Sigmoid colon (tissue), 7 donors: ENCODE results near the gene DNM2. TPM values are rescaled to one million over a fixed set of nuclear protein-coding genes. Genes with fewer than 3 reads are reported as not detected.
"Not testable (repeated sequence)": the region's sequence is repeated elsewhere in the genome, so short reads cannot be mapped to it uniquely, and the experiment has no call there.

Source experiments
- DNase-seq: peaks from one replicate; pipeline ENCODE4 v3.0.0-alpha.2; 2019
- H3K27ac ChIP-seq, 4 donors: fragments of 200-600 bp; sonication (generic); one replicate each; pipeline ENCODE4 v1.5.1; 2016 to 2019; ENCODE audit warnings: mild to moderate bottlenecking in 1 of 4
- H3K27me3 ChIP-seq, 3 donors: fragments of 200-600 bp; sonication (generic); one replicate each; pipeline ENCODE4 v1.5.1; 2019; ENCODE audit warnings: mild to moderate bottlenecking in 1 of 3
- H3K36me3 ChIP-seq, 4 donors: fragments of 200-600 bp; sonication (generic); one replicate each; pipeline ENCODE4 v1.5.1; 2016 to 2019
- H3K4me1 ChIP-seq, 4 donors: fragments of 200-600 bp; sonication (generic); one replicate each; pipeline ENCODE4 v1.5.1; 2017 to 2019
- H3K4me3 ChIP-seq, 4 donors: fragments of 200-600 bp; sonication (generic); one replicate each; pipeline ENCODE4 v1.5.1; 2017 to 2019; ENCODE audit warnings: mild to moderate bottlenecking in 2 of 4, moderate library complexity in 1 of 4
- H3K9me3 ChIP-seq, 4 donors: fragments of 200-600 bp in 3 of 4; sonication (generic) in 3 of 4; one replicate each; pipeline versions ENCODE4 v1.5.1 to v1.6.1; 2013 to 2019
- CTCF ChIP-seq, 4 experiments: fragments of 450-650 bp in 3 of 4; fragments of 200-600 bp in 1 of 4; IDR thresholded peaks; one replicate each; pipeline ENCODE4 v1.5.1; 2016 to 2019; ENCODE audit warnings: antibody characterized with exemption in 4 of 4, mild to moderate bottlenecking in 3 of 4, moderate library complexity in 2 of 4
- EP300 ChIP-seq, 4 donors: sonication (generic); formaldehyde crosslinking; IDR thresholded peaks; one replicate each; pipeline ENCODE4 v1.6.1; 2017; ENCODE audit warnings: antibody characterized with exemption in 4 of 4
- POLR2A ChIP-seq, 2 donors: fragments of 450-650 bp; IDR thresholded peaks; one replicate each; pipeline ENCODE4 v1.6.1; 2016; ENCODE audit warnings: antibody characterized with exemption in 2 of 2, mild to moderate bottlenecking in 2 of 2, moderate library complexity in 2 of 2
- POLR2AphosphoS5 ChIP-seq, 4 donors: sonication (generic); formaldehyde crosslinking; IDR thresholded peaks; one replicate each; pipeline ENCODE4 v1.6.1; 2017; ENCODE audit warnings: antibody characterized with exemption in 4 of 4
- WGBS, 2 donors: extraction: QIAGEN DNeasy Blood & Tissue Kit; methylation state at CpG; one replicate each; pipeline ENCODE4 v1.1.7; 2013; 5-methylcytosine and 5-hydroxymethylcytosine counted together
- intact Hi-C: fragments of 100-400 bp; cut with DNase I; formaldehyde crosslinking; loops from one replicate; pipeline ENCODE4 v1.15.1; 2023
- polyA plus RNA-seq, 3 donors: library from polyadenylated mRNA; stranded (reverse); fragments of 200-250 nt; gene quantifications; one replicate each; pipeline ENCODE4 v1.2.3, GENCODE V29; 2013
- total RNA-seq, 4 donors: library from RNA; depleted of rRNA; stranded (reverse); fragments of >200 nt; gene quantifications; one replicate each; pipeline ENCODE4 v1.1.0, GENCODE V29; 2016
- donor health status: healthy with polysubstance abuse.
- donor health status: Bipolar disorder and iron deficiency.
- donor health status: healthy.

Gene DNM2
- total and polyA plus RNA-seq, 7 donors = 53.2 to 326 (median 96.7) TPM

- no peak overlapping the region for H3K4me3 ChIP-seq
These were observed 22.9 kb downstream of the DNM2 start for GRCh38 chr19:10740798-10741197.

DNA sequence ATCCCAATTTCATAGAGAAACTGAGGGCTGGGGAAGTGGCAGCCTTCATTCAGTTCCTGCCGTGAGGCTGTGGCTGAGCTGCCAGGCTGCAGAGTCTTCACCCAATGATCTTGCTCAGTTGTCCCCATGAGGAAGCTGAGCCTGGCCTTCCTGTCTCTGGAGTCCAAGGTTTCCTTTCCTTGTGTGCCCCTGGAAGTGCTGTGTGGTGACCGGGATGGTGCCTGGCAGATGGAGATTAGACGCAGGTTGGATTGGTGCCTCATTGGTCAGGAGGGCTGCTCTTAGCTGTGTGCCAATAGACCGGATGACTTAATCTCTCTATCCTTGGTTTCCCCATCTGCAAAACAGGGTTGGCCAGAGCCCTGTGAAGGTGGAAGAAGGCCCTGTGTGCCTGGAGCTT is 24.6 kb downstream of the DNM2 start:
- WGBS, 2 donors = 22 to 68% methylated on average over 4 of the region's 4 CpGs
- no peak overlapping the region for H3K27ac ChIP-seq
- H3K27me3 ChIP-seq = no peaks in the 10 kb centered on the region
- H3K36me3 ChIP-seq = no peaks in the 10 kb centered on the region
- DNase-seq = no peak
- no peaks in the 10 kb centered on the region for H3K9me3 ChIP-seq
- H3K4me1 ChIP-seq = peaks cover 0 to 31% (median 18%) of the 10 kb centered on the region in 4 donors
- intact Hi-C loops = no loop called here
- H3K4me3 ChIP-seq = no peak overlapping the region
- TF ChIP-seq POLR2A (IDR thresholded peaks at IDR 0.05) (no peak), CTCF (IDR thresholded peaks at IDR 0.05) (no peak), EP300 (IDR thresholded peaks at IDR 0.05) (no peak), POLR2AphosphoS5 (IDR thresholded peaks at IDR 0.05) (no peak)

More at GRCh38 chr19:10740798-10741197, 22.9 kb downstream of the DNM2 start:
- Histone ChIP-seq H3K36me3 (no peaks in the 10 kb centered on the region), H3K27ac (no peak overlapping the region), H3K27me3 (no peaks in the 10 kb centered on the region), H3K4me1 (peaks cover 0 to 33% (median 11%) of the 10 kb centered on the region in 4 donors), H3K9me3 (no peaks in the 10 kb centered on the region)
- 23 to 69% methylated on average over 3 of the region's 3 CpGs for WGBS, 2 donors
- TF ChIP-seq POLR2AphosphoS5 (IDR thresholded peaks at IDR 0.05) (no peak), EP300 (IDR thresholded peaks at IDR 0.05) (no peak), CTCF (IDR thresholded peaks at IDR 0.05) (no peak), POLR2A (IDR thresholded peaks at IDR 0.05) (no peak)
- DNase-seq = no peak
- intact Hi-C loops = no loop called here

GRCh38 chr19:10744253-10744798 is 26.4 kb downstream of the DNM2 start:
- Histone ChIP-seq H3K9me3 (no peaks in the 10 kb centered on the region), H3K27me3 (no peaks in the 10 kb centered on the region), H3K36me3 (no peaks in the 10 kb centered on the region), H3K4me3 (no peak overlapping the region), H3K27ac (peak overlapping the region in 2 of 4 donors; percentile 31 to 38), H3K4me1 (peaks cover 0 to 41% (median 32%) of the 10 kb centered on the region in 4 donors)
- WGBS, 2 donors = 17 to 55% methylated on average over 11 of the region's 11 CpGs
- DNase-seq = no peak
- TF ChIP-seq CTCF (IDR thresholded peaks at IDR 0.05) = no peak
- TF ChIP-seq POLR2A (IDR thresholded peaks at IDR 0.05) = no peak
- TF ChIP-seq POLR2AphosphoS5 (IDR thresholded peaks at IDR 0.05) = no peak
- no peak for TF ChIP-seq EP300 (IDR thresholded peaks at IDR 0.05)
- intact Hi-C loops = no loop called here

GRCh38 chr19:10744801-10745293 is 27.0 kb downstream of the DNM2 start:
- peaks cover 0 to 43% (median 36%) of the 10 kb centered on the region in 4 donors for H3K4me1 ChIP-seq
- no peaks in the 10 kb centered on the region for H3K9me3 ChIP-seq
- 9 to 65% methylated on average over 12 of the region's 12 CpGs for WGBS, 2 donors
- H3K27me3 ChIP-seq = no peaks in the 10 kb centered on the region
- H3K36me3 ChIP-seq = no peaks in the 10 kb centered on the region
- TF ChIP-seq POLR2A (IDR thresholded peaks at IDR 0.05) (peak in 1 of 2 donors; percentile 32), CTCF (IDR thresholded peaks at IDR 0.05) (no peak)
- DNase-seq = no peak
- intact Hi-C loops = no loop called here
- peak overlapping the region in 1 of 4 donors; percentile 38 for H3K27ac ChIP-seq
- no peak overlapping the region for H3K4me3 ChIP-seq

DNA sequence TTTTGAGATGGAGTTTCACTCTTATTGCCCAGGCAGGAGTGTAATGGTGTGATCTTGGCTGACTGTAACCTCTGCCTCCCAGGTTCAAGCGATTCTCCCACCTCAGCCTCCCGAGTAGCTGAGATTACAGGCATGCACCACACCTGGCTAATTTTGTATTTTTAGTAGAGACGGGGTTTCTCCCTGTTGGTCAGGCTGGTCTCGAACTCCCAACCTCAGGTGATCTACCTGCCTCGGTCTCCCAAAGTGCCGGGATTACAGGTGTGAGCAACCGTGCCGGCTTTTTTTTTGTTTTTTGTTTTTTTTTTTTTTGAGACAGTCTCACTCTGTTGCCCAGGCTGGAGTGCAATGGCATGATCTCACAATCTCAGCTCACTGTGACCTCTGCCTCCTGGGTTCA is 28.6 kb downstream of the DNM2 start:
- WGBS, 2 donors = 45 to 86% methylated on average over 8 of the region's 8 CpGs

More for the DNA sequence above, 28.6 kb downstream of the DNM2 start:
- H3K27me3 ChIP-seq, H3K36me3 ChIP-seq, DNase-seq, H3K27ac ChIP-seq, H3K9me3 ChIP-seq, H3K4me3 ChIP-seq, intact Hi-C loops: not testable (repeated sequence)
- peaks cover 0 to 54% (median 45%) of the 10 kb centered on the region in 4 donors for H3K4me1 ChIP-seq
